ENCODE results near the gene IFT43.

Gene IFT43

GRCh38 chr14:76098916-76099675, 113.5 kb downstream of the IFT43 start:
- Histone ChIP-seq H3K4me3 (no peak overlapping the region), H3K27ac (no peak overlapping the region)
- DNase-seq (ENCODE audit: low spot score), result no peak
- TF ChIP-seq, protein P1, sequence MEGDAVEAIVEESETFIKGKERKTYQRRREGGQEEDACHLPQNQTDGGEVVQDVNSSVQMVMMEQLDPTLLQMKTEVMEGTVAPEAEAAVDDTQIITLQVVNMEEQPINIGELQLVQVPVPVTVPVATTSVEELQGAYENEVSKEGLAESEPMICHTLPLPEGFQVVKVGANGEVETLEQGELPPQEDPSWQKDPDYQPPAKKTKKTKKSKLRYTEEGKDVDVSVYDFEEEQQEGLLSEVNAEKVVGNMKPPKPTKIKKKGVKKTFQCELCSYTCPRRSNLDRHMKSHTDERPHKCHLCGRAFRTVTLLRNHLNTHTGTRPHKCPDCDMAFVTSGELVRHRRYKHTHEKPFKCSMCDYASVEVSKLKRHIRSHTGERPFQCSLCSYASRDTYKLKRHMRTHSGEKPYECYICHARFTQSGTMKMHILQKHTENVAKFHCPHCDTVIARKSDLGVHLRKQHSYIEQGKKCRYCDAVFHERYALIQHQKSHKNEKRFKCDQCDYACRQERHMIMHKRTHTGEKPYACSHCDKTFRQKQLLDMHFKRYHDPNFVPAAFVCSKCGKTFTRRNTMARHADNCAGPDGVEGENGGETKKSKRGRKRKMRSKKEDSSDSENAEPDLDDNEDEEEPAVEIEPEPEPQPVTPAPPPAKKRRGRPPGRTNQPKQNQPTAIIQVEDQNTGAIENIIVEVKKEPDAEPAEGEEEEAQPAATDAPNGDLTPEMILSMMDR (IDR thresholded peaks at IDR 0.05), result no peak

DNA sequence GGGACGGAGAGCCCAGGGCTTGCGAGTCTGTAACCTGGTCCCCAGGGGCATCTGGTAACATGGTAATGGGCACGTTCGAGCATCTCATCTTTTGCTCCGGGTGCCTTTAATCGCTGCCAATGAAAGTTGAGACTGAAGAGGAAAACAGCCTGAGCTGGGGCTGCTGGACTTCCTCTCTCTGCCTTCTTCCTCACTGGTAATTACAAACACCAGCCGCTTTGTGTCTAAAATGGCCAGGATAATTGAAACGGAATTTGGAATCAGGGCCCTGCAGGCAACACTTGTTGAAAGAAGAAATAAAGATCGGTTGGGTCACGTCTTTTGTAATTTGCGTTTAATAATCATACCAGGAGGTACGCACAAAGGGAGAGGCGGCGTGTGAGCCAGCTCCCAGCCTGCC, 114.7 kb downstream of the IFT43 start:
- H3K27ac ChIP-seq, result no peak overlapping the region
- TF ChIP-seq, protein P1 (IDR thresholded peaks at IDR 0.05), result no peak
- no peak overlapping the region for H3K4me3 ChIP-seq
- DNase-seq (ENCODE audit: low spot score), result no peak

DNA sequence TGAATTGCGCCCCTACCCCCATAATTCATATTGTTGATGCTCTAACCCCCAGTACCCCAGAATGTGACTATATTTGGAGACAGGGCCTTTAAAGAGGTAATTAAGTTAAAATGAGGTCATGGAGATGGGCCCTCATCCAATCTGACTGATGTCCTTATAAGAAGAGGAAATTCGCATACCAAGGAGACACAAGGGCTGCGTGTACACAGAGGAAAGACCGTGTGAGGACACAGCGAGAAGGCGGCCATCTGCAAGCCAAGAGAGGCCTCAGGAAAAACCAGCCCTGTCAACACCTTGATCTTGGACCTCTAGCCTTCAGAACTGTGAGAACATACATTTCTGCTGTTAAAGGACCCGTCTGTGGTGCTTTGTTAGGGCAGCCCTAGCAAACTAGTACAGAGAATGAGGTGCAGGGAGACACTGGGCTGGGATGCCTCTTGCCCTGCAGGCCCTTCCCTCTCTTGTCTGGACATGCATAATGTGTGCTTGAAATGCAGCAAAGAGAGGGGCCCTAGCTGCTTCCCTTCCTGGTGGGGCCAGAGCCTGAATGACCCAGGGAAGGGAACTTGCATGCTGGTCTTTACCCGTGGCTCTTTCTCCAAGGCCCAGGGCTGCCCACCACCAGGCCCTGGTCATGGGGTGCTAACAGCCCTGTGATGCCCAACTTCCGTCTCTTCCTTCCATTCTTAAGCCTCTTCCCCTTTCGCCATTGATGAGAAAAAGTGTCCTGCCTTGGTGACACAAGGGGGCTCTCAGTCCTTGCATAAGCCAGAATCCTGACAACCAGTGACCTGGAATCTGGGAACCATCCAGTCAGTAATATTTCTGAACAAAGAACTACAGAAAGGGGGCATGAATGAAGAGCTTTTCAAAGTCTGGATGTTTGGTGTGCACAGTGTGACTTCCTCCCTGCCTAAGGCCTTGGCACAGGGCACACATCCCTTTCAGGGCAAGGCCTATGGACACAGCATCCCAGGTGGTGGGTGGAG, 116.1 kb downstream of the IFT43 start:
- TF ChIP-seq, protein P1 (IDR thresholded peaks at IDR 0.05), result no peak
- no peak for DNase-seq (ENCODE audit: low spot score)
- H3K4me3 ChIP-seq, result no peak overlapping the region
- no peak overlapping the region for H3K27ac ChIP-seq

GRCh38 chr14:76104802-76105355, 119.3 kb downstream of the IFT43 start:
- no peak overlapping the region for H3K4me3 ChIP-seq
- no peak overlapping the region for H3K27ac ChIP-seq
- TF ChIP-seq, protein P1 (IDR thresholded peaks at IDR 0.05), result no peak
- no peak for DNase-seq (ENCODE audit: low spot score)

GRCh38 chr14:76106188-76106587, 120.6 kb downstream of the IFT43 start:
- no peak for DNase-seq (ENCODE audit: low spot score)
- TF ChIP-seq, protein P1 (IDR thresholded peaks at IDR 0.05), result no peak
- Histone ChIP-seq H3K27ac (no peak overlapping the region), H3K4me3 (no peak overlapping the region)

GRCh38 chr14:76109087-76109880, 123.7 kb downstream of the IFT43 start:
- Histone ChIP-seq H3K27ac (no peak overlapping the region), H3K4me3 (no peak overlapping the region)
- DNase-seq (ENCODE audit: low spot score), result no peak
- TF ChIP-seq, protein P1 (IDR thresholded peaks at IDR 0.05), result no peak

All from coronary artery (tissue), 2 donors.